ENCODE data around the gene MCM3.

- TF ChIP-seq CTCF (IDR thresholded peaks at IDR 0.05; ENCODE audit: poor library complexity, severe bottlenecking) (no peak), EZH2 (IDR thresholded peaks at IDR 0.05; ENCODE audit: borderline replicate concordance, insufficient read depth, low read length, poor library complexity, severe bottlenecking) (no peak), TAF1 (IDR thresholded peaks at IDR 0.05; ENCODE audit: low read depth) (no peak), RAD21 (conservative IDR thresholded peaks at IDR 0.05) (no peak), POLR2AphosphoS5 (IDR thresholded peaks at IDR 0.05) (no peak), SMC3 (conservative IDR thresholded peaks at IDR 0.05; ENCODE audit: poor library complexity) (no peak), REST (IDR thresholded peaks at IDR 0.05; ENCODE audit: borderline replicate concordance) (no peak)
These were observed 16.0 kb upstream of the MCM3 start for GRCh38 chr6:52300489-52300931.
